ENCODE results near the gene MED15.

Gene MED15

GRCh38 chr22:20509344-20510047 lies 2.1 kb downstream of the MED15 start:
- peak; percentile 85 for DNase-seq (ENCODE audit: low read depth)

- DNase-seq (ENCODE audit: low read depth), result no peak
These were observed 3.6 kb downstream of the MED15 start for GRCh38 chr22:20510811-20511577.

- no peak for DNase-seq (ENCODE audit: low read depth)
These were observed 4.3 kb downstream of the MED15 start for GRCh38 chr22:20511578-20512229.

DNA sequence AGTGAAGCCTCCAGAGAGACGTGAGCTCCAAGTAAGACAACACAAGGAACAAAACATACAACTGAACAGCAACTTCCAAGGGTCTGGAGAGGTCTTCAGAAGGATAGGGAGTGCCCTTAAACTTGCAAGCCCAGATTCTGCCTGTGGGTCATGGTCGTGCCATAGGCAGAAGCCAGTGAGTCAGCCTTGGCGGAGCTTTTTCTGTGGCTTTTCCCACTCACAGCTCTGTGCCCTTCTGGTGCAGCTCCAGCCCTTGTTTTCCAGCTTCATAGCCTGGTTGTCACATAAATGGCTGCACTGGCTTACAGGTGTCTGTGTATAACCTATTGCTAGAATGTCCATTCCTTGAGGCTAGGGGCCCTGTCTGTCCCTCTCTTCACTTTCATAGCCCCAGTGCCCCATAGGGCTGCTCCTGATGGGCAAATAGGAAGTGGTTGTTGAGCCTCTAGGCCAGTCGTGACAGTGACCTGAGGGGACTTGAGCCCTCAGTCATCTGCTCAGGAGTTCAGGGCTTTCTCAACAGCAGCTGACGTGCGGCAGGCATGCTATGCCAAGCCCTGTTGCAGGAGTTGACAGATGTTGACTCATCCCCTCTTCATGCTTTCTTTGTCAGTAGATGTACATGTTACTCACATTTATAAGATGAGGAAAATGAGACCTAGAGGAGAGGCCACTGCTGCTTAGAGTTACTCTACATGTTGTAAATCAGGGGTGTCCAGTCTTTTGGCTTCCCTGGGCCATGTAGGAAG lies 7.4 kb downstream of the MED15 start:
- peak; percentile 85 for DNase-seq (ENCODE audit: low read depth)

GRCh38 chr22:20516399-20516798 lies 9.0 kb downstream of the MED15 start:
- no peak for DNase-seq (ENCODE audit: low read depth)

- no peak for DNase-seq (ENCODE audit: low read depth)
These were observed 10.0 kb downstream of the MED15 start for GRCh38 chr22:20517422-20517821.

DNA sequence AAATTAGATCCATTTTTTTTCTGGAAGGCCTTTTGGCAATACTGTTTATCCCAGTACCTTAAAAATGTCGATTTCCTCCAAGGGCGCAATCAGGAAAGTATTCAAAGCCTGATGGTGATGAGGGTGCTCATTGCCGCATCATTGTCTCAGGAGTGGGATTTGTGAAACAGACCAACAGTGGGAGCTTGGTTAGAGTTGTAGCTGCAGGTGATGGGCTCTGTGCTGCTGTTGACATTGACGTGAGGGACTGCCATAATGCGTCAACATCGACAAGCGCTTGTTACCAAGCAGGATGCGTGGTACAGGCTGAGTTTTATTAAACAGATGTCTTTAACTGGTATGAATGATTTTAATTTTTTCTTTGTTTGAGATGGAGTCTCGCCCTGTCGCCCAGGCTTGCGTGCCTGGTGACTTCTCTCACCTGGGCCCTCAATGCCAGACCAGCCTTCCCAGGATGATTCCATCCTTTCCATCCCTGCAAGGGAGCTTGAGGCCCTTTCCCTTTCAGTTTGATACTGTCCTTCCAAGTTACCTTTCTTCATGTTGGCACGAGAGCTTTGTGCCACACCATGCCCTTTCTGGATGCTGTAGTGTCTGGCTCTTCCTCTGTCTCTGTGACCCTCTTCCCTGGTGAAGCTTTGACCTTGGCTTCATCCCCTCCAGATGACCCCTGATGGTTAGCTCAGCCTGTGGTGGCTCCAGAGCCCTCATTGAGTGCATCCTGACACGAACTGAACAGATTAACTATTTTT lies 10.6 kb downstream of the MED15 start:
- no peak for DNase-seq (ENCODE audit: low read depth)

GRCh38 chr22:20519558-20519957 lies 12.1 kb downstream of the MED15 start:
- no peak for DNase-seq (ENCODE audit: low read depth)

GRCh38 chr22:20520093-20520511 lies 12.7 kb downstream of the MED15 start:
- DNase-seq (ENCODE audit: low read depth), result no peak

- no peak for DNase-seq (ENCODE audit: low read depth)
These were observed 15.0 kb downstream of the MED15 start for GRCh38 chr22:20522134-20523004.

DNA sequence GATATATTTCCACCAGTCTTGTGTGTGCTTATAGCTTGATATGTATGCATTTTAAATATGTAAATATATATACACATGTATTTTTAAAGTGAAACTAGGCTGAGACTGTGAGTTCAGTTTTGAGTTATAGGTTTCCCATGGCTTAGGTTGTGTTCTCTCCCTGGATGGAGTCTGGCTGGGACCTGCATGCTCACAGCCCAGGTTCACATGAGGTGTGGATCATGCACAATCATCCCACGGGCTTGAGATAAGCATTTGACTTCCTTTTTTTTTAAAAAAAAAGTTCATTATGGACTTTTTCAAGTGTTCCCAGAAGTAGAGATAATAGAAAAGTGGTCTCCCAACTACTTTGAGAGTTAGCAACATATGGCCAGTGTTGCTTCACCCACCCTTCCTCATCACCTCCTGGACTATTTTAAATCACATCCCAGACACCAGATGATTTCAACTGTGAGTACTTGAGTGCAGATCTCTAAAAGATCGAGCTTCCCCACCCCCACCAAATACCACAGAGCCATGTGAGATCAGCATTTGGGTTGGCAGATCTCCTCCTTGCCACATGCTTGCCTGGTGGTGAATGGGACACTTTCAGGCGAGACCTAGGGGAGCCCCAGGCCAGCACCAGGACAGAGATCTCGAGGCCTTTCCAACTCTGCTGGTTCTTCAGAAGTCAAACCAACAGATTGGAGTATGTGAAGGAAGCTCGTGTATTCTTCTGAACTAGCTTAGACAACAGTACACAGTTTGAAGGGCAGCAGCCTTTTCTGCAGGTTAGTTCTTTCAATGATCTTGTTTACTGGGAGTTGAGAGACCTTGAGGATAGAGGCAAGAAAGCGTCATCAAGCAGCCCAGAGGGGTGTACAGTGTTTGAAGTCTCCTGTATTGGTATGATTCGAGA lies 15.9 kb downstream of the MED15 start:
- peak; percentile 78 for DNase-seq (ENCODE audit: low read depth)

GRCh38 chr22:20524004-20524481 lies 16.6 kb downstream of the MED15 start:
- no peak for DNase-seq (ENCODE audit: low read depth)

DNA sequence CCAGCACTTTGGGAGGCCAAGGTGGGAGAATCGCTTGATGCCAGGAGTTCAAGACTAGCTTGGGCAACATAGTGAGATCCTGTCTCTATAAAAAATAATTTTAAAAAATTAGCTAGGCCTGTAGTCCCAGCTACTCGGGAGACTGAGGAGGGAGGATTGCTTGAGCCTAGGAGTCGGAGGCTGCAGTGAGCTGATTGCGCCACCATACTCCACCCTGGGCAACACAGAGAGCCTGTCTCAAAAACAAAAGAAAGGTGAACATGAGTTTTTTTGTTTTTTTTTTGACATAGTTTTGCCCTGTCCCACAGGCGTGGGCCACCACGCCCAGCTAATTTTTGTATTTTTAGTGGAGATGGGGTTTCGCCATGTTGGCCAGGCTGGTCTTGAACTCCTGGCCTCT lies 17.6 kb downstream of the MED15 start:
- no peak for DNase-seq (ENCODE audit: low read depth)

- no peak for DNase-seq (ENCODE audit: low read depth)
These were observed 18.9 kb downstream of the MED15 start for GRCh38 chr22:20526305-20526627.

- DNase-seq (ENCODE audit: low read depth), result no peak
These were observed 19.4 kb downstream of the MED15 start for GRCh38 chr22:20526628-20527355.

DNA sequence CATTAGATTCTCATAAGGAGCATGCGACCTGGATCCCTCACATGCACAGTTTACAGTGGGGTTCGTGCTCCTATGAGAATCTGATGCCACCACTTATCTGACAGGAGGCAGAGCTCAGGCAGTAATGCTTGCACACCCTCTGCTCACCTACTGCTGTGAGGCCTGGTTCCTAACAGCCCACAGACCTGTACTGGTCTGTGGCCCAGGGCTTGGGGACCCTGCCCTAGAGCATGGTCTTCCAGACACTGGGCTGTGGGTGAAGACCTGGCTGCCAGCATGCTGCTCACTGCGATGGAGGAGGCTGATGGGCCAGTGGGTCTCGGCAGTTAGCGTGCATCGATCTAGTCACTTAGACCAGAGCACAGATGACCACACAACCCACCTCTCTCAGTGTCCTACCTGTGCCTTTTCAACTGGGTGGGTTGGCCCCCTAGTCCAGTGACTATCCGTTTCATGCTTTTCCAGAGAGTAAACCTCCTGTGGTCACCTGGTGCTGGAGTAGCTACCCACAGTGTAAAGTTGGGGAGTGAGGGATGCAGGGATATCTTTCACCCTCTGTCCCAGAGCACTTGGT lies 21.1 kb downstream of the MED15 start:
- DNase-seq (ENCODE audit: low read depth), result no peak

DNA sequence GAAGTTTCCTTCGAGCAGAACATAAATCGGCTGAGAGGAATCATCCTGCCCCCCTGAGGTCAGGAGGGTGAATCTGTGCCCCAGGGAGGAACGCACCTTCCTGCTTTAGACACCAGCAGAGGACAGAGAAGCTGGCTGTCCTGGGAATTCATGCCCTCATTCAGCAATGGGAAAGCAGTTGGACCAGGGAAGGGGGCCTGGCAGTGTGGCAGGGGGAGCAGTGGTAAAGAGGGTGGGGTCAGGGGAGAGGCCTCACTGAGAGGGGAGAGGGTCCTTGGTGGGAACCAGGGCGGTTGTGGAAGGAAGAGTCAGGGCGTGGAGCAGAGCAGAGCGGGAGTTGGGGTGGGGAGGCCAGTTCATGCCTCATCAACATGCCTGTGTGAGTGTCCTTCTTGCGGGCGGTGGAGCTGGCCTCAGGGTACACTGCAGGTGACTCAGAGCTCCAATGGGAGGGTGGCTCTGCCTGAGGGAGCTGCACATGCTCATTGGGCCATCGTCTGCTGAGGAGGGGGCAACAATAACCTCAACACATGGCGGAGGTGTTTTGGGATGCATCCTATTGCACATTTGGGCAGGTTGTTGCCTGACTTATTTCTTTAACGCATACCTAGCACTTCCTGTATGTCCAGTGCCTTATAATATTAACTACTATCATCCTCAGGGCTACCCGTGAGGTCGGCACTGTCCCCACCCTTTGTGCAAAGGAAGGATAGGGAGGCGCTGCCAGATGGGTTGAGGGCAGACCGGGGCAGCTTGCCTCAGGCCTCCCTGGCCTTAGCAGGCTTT lies 23.2 kb downstream of the MED15 start:
- DNase-seq (ENCODE audit: low read depth), result peak; percentile 69

GRCh38 chr22:20531154-20531403 lies 23.7 kb downstream of the MED15 start:
- DNase-seq (ENCODE audit: low read depth), result no peak

All from GM04504 (cell line).